HEK293T (cell line): ENCODE data around the gene C14orf132.

Source experiments
- ARNT ChIP-seq: fragments of 450-650 bp; IDR thresholded peaks from 2 replicates; pipeline ENCODE4 v1.6.1; 2017; ENCODE audit warnings: mild to moderate bottlenecking
- FOXK2 ChIP-seq: fragments of 450-650 bp; IDR thresholded peaks from 2 replicates; pipeline ENCODE4 v1.6.1; 2016; ENCODE audit warnings: mild to moderate bottlenecking
- FOXM1 ChIP-seq: fragments of 450-650 bp; IDR thresholded peaks from 2 replicates; pipeline ENCODE4 v1.6.1; 2017; ENCODE audit warnings: mild to moderate bottlenecking, borderline replicate concordance

DNA sequence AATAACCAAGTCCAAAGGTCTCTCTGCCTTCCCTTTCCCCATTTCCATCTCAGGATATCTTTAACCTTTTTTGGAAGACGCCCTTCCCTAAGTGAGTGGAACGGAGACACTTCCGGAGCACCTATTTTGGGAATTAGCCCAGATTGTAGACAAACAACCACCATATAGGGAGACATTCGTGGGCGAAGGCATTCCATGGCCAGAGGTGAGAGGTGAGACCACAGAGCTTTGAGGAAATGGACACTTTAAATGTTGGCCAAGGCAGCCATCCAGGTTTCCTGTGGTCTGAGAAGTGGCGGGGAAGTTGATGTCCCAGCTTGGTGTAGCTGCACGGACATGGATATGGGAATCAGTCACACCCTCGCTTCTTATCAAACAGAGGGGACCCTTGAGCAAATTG lies 96.1 kb downstream of the C14orf132 start:
- TF ChIP-seq FOXK2 (no peak), ARNT (no peak), FOXM1 (no peak)
